Upper lobe of left lung (tissue), 6 donors: ENCODE measurements around the gene SLC36A4. TPM values are rescaled to one million over a fixed set of nuclear protein-coding genes. Genes with fewer than 3 reads are reported as not detected.

Experiments used
- ATAC-seq, 2 donors: fragments of 200-7000 bp; cut with Tn5 transposase; one replicate each; pipeline ENCODE4 v1.9.1; 2022; ENCODE audit warnings: mild to moderate bottlenecking in 2 of 2, moderate library complexity in 2 of 2; ENCODE audit not compliant: low FRiP score in 2 of 2
- DNase-seq, 2 donors: peaks; one replicate each; pipeline ENCODE4 v3.0.0-alpha.2; 2019 to 2020
- H3K27ac ChIP-seq, 4 donors: fragments of 200-600 bp; sonication (generic); one replicate each; pipeline ENCODE4 v1.5.1; 2016 to 2019
- H3K27me3 ChIP-seq, 4 donors: fragments of 200-600 bp; sonication (generic); one replicate each; pipeline ENCODE4 v1.5.1; 2017 to 2019
- H3K36me3 ChIP-seq, 4 donors: fragments of 200-600 bp; sonication (generic); one replicate each; pipeline ENCODE4 v1.5.1; 2016 to 2019
- H3K4me1 ChIP-seq, 4 donors: fragments of 200-600 bp; sonication (generic); one replicate each; pipeline ENCODE4 v1.5.1; 2018 to 2019
- H3K4me3 ChIP-seq, 4 donors: fragments of 200-600 bp; sonication (generic); one replicate each; pipeline ENCODE4 v1.5.1; 2017 to 2019; ENCODE audit warnings: mild to moderate bottlenecking in 2 of 4, moderate library complexity in 1 of 4
- H3K9me3 ChIP-seq, 4 donors: fragments of 200-600 bp; sonication (generic); one replicate each; pipeline ENCODE4 v1.5.1; 2018 to 2019
- CTCF ChIP-seq, 6 experiments: fragments of 450-650 bp in 4 of 6; fragments of 200-600 bp in 2 of 6; sonication (generic) in 2 of 6; IDR thresholded peaks; one replicate each; pipeline ENCODE4 v1.5.1; 2016 to 2019; ENCODE audit warnings: antibody characterized with exemption in 6 of 6
- EP300 ChIP-seq, 4 donors: sonication (generic); formaldehyde crosslinking; IDR thresholded peaks; one replicate each; pipeline ENCODE4 v1.5.1; 2017; ENCODE audit warnings: antibody characterized with exemption in 4 of 4, control low read depth in 2 of 4
- POLR2A ChIP-seq, 4 donors: fragments of 450-650 bp; IDR thresholded peaks; one replicate each; pipeline ENCODE4 v1.5.1; 2016 to 2017; ENCODE audit warnings: antibody characterized with exemption in 4 of 4, mild to moderate bottlenecking in 2 of 4
- POLR2AphosphoS5 ChIP-seq, 2 donors: sonication (generic); formaldehyde crosslinking; IDR thresholded peaks; one replicate each; pipeline ENCODE4 v1.5.1; 2017; ENCODE audit warnings: antibody characterized with exemption in 2 of 2
- whole genome bisulfite sequencing, 2 donors: methylation state at CpG; one replicate each; pipeline ENCODE4 v1.1.5; 2017 to 2018; 5-methylcytosine and 5-hydroxymethylcytosine counted together
- total RNA-seq, 6 donors: library from RNA; depleted of rRNA in 4 of 6; stranded (reverse); fragments of >200 nt in 4 of 6; gene quantifications; one replicate each; pipeline versions ENCODE4 v1.1.0 to v1.2.1, GENCODE V29; 2016 to 2021
- donor health status: DM: no; HTN: no; CAD: no; lungs with moderate emphysema.
- donor health status: DM: no; HTN: yes; CAD: no; lungs with severe emphysema.

The SLC36A4 gene
- total RNA-seq, 6 donors from 2014 or later, result 11.4 to 37.9 (median 16.7) TPM

- 87 to 93% methylated on average over 2 of the region's 2 CpGs for WGBS, 2 donors
- H3K27ac ChIP-seq, result no peak overlapping the region
- no peaks in the 10 kb centered on the region for H3K27me3 ChIP-seq
- no peak for ATAC-seq
- peaks cover 0 to 22% (median 4%) of the 10 kb centered on the region in 4 donors for H3K36me3 ChIP-seq
- TF ChIP-seq POLR2AphosphoS5 (IDR thresholded peaks at IDR 0.05) (no peak), CTCF (IDR thresholded peaks at IDR 0.05) (no peak), EP300 (IDR thresholded peaks at IDR 0.05) (no peak), POLR2A (IDR thresholded peaks at IDR 0.05) (no peak)
- DNase-seq, result no peak
- no peaks in the 10 kb centered on the region for H3K9me3 ChIP-seq
- H3K4me1 ChIP-seq, result no peaks in the 10 kb centered on the region
- H3K4me3 ChIP-seq, result no peak overlapping the region
These were observed 38.1 kb downstream of the SLC36A4 start for GRCh38 chr11:93159721-93160120.

GRCh38 chr11:93155738-93156137, 42.1 kb downstream of the SLC36A4 start:
- ATAC-seq (no peak), DNase-seq (no peak)
- no peaks in the 10 kb centered on the region for H3K9me3 ChIP-seq
- H3K27me3 ChIP-seq, result no peaks in the 10 kb centered on the region
- no peak for TF ChIP-seq POLR2A (IDR thresholded peaks at IDR 0.05)
- no peak for TF ChIP-seq CTCF (IDR thresholded peaks at IDR 0.05)
- no peak for TF ChIP-seq POLR2AphosphoS5 (IDR thresholded peaks at IDR 0.05)
- no peak for TF ChIP-seq EP300 (IDR thresholded peaks at IDR 0.05)
- WGBS, 2 donors, result 97 to 100% methylated on average over 3 of the region's 3 CpGs
- no peak overlapping the region for H3K4me3 ChIP-seq
- no peak overlapping the region for H3K27ac ChIP-seq
- H3K36me3 ChIP-seq, result peaks cover 0 to 4% (median 2%) of the 10 kb centered on the region in 4 donors
- no peaks in the 10 kb centered on the region for H3K4me1 ChIP-seq

- ATAC-seq (no peak), DNase-seq (no peak)
These were observed 52.3 kb downstream of the SLC36A4 start for GRCh38 chr11:93145390-93145915.

GRCh38 chr11:93143800-93144199, 54.0 kb downstream of the SLC36A4 start:
- Histone ChIP-seq H3K4me1 (no peaks in the 10 kb centered on the region), H3K27ac (no peak overlapping the region), H3K36me3 (no peaks in the 10 kb centered on the region), H3K9me3 (no peaks in the 10 kb centered on the region), H3K4me3 (no peak overlapping the region), H3K27me3 (no peaks in the 10 kb centered on the region)
- no peak for DNase-seq
- no peak for ATAC-seq
- TF ChIP-seq POLR2A (IDR thresholded peaks at IDR 0.05), result no peak
- TF ChIP-seq EP300 (IDR thresholded peaks at IDR 0.05), result no peak
- TF ChIP-seq POLR2AphosphoS5 (IDR thresholded peaks at IDR 0.05), result no peak
- TF ChIP-seq CTCF (IDR thresholded peaks at IDR 0.05), result no peak

More at GRCh38 chr11:93145390-93145915, 52.3 kb downstream of the SLC36A4 start:
- no peak overlapping the region for H3K27ac ChIP-seq
- no peak overlapping the region for H3K4me3 ChIP-seq
- H3K27me3 ChIP-seq, result no peaks in the 10 kb centered on the region
- no peaks in the 10 kb centered on the region for H3K9me3 ChIP-seq
- H3K36me3 ChIP-seq, result no peaks in the 10 kb centered on the region
- H3K4me1 ChIP-seq, result no peaks in the 10 kb centered on the region
- no peak for TF ChIP-seq POLR2AphosphoS5 (IDR thresholded peaks at IDR 0.05)
- TF ChIP-seq EP300 (IDR thresholded peaks at IDR 0.05), result no peak
- TF ChIP-seq POLR2A (IDR thresholded peaks at IDR 0.05), result no peak
- no peak for TF ChIP-seq CTCF (IDR thresholded peaks at IDR 0.05)
- WGBS, 2 donors, result 81 to 84% methylated on average over 6 of the region's 6 CpGs

- no peaks in the 10 kb centered on the region for H3K36me3 ChIP-seq
- no peak for DNase-seq
These were observed 54.6 kb downstream of the SLC36A4 start for GRCh38 chr11:93143186-93143585.

More at GRCh38 chr11:93143186-93143585, 54.6 kb downstream of the SLC36A4 start:
- Histone ChIP-seq H3K4me3 (no peak overlapping the region), H3K4me1 (no peaks in the 10 kb centered on the region), H3K9me3 (no peaks in the 10 kb centered on the region), H3K27ac (no peak overlapping the region), H3K27me3 (no peaks in the 10 kb centered on the region)
- ATAC-seq, result no peak
- TF ChIP-seq POLR2A (IDR thresholded peaks at IDR 0.05), result no peak
- no peak for TF ChIP-seq EP300 (IDR thresholded peaks at IDR 0.05)
- no peak for TF ChIP-seq CTCF (IDR thresholded peaks at IDR 0.05)
- no peak for TF ChIP-seq POLR2AphosphoS5 (IDR thresholded peaks at IDR 0.05)
